ENCODE results near the gene SDCBP2. TPM values are rescaled to one million over a fixed set of nuclear protein-coding genes. Genes with fewer than 3 reads are reported as not detected.

Gene SDCBP2
- total and polyA plus RNA-seq, 2 donors (not counting 1 experiment from before 2014, with no cell fraction given): 1.2 to 1.3 TPM

- peaks cover 0 to 12% (median 5%) of the 10 kb centered on the region in 3 donors for H3K9me3 ChIP-seq (ENCODE audit: control extremely low read depth in 1 of 3, control insufficient read depth in 2 of 3, insufficient read depth in 1 of 3, low read length in 2 of 3)
- peaks cover 47% of the 10 kb centered on the region for H3K79me2 ChIP-seq (ENCODE audit: control insufficient read depth, insufficient read depth, low read length)
- H4K20me1 ChIP-seq (ENCODE audit: control insufficient read depth, insufficient read depth, low read length, poor library complexity, severe bottlenecking): peaks cover 11% of the 10 kb centered on the region
- no peak for TF ChIP-seq EZH2 (IDR thresholded peaks at IDR 0.05; ENCODE audit: borderline replicate concordance, insufficient read depth, low read depth, low read length, poor library complexity, severe bottlenecking)
- TF ChIP-seq CTCF (IDR thresholded peaks at IDR 0.05): no peak
- Mint-ChIP-seq H3K4me3 (no peak overlapping the region), H3K4me1 (peaks cover 5% of the 10 kb centered on the region), H3K27me3 (no peaks in the 10 kb centered on the region), H3K27ac (no peak overlapping the region), H3K9me3 (ENCODE audit: insufficient read depth) (no peaks in the 10 kb centered on the region)
- intact Hi-C loops (cut with micrococcal nuclease): no loop called here
- no peak overlapping the region for H3K9ac ChIP-seq (ENCODE audit: low read length)
- ChIA-PET CTCF (no interaction called here), POLR2A (no interaction called here)
- ATAC-seq (ENCODE audit: low read depth) (no peak), DNase-seq (no peak)
- no peak overlapping the region for H3K27ac ChIP-seq (ENCODE audit: low read length in 2 of 2)
- H3K4me2 ChIP-seq (replicated peaks; ENCODE audit: low read depth, low read length, poor library complexity, severe bottlenecking): no peak overlapping the region
- no peaks in the 10 kb centered on the region for H3K4me1 ChIP-seq (ENCODE audit: control insufficient read depth in 2 of 2, insufficient read depth in 2 of 2, low read length in 2 of 2)
- peaks cover 13 to 32% of the 10 kb centered on the region in 2 experiments for H3K36me3 ChIP-seq (replicated peaks in 1 of 2; ENCODE audit: control extremely low read depth in 1 of 2, control insufficient read depth in 1 of 2, extremely low read depth in 1 of 2, insufficient read depth in 2 of 2, low read length in 1 of 2)
- H2AFZ ChIP-seq (ENCODE audit: insufficient read depth, low read depth, low read length, poor library complexity, severe bottlenecking): no peak overlapping the region
- no peaks in the 10 kb centered on the region for H3K27me3 ChIP-seq (replicated peaks in 1 of 4; ENCODE audit: control extremely low read depth in 1 of 4, control insufficient read depth in 3 of 4, insufficient read depth in 4 of 4, low read length in 3 of 4)
- no peak overlapping the region for H3K4me3 ChIP-seq (ENCODE audit: control extremely low read depth in 1 of 5, extremely low read depth in 1 of 5, insufficient read depth in 1 of 5, low read depth in 2 of 5, low read length in 4 of 5)
Measured at GRCh38 chr20:1353956-1354355, 25.0 kb upstream of the SDCBP2 start.

GRCh38 chr20:1346315-1346969, 17.5 kb upstream of the SDCBP2 start:
- Histone ChIP-seq H4K20me1 (ENCODE audit: control insufficient read depth, insufficient read depth, low read length, poor library complexity, severe bottlenecking) (no peaks in the 10 kb centered on the region), H3K27ac (ENCODE audit: low read length in 2 of 2) (no peak overlapping the region), H3K79me2 (ENCODE audit: control insufficient read depth, insufficient read depth, low read length) (peaks cover 4% of the 10 kb centered on the region), H3K4me2 (replicated peaks; ENCODE audit: low read depth, low read length, poor library complexity, severe bottlenecking) (no peak overlapping the region), H3K27me3 (replicated peaks in 1 of 4; ENCODE audit: control extremely low read depth in 1 of 4, control insufficient read depth in 3 of 4, insufficient read depth in 4 of 4, low read length in 3 of 4) (no peaks in the 10 kb centered on the region), H3K36me3 (replicated peaks in 1 of 2; ENCODE audit: control extremely low read depth in 1 of 2, control insufficient read depth in 1 of 2, extremely low read depth in 1 of 2, insufficient read depth in 2 of 2, low read length in 1 of 2) (peaks cover under 1 to 2% of the 10 kb centered on the region in 2 experiments), H3K9me3 (ENCODE audit: control extremely low read depth in 1 of 3, control insufficient read depth in 2 of 3, insufficient read depth in 1 of 3, low read length in 2 of 3) (peaks cover 0 to 3% (median 3%) of the 10 kb centered on the region in 3 donors), H3K9ac (ENCODE audit: low read length) (no peak overlapping the region), H2AFZ (ENCODE audit: insufficient read depth, low read depth, low read length, poor library complexity, severe bottlenecking) (no peak overlapping the region), H3K4me3 (ENCODE audit: control extremely low read depth in 1 of 5, extremely low read depth in 1 of 5, insufficient read depth in 1 of 5, low read depth in 2 of 5, low read length in 4 of 5) (no peak overlapping the region), H3K4me1 (ENCODE audit: control insufficient read depth in 2 of 2, insufficient read depth in 2 of 2, low read length in 2 of 2) (no peaks in the 10 kb centered on the region)
- ChIA-PET CTCF (interaction anchor here (0.8 kb wide), 1 partner anchor 157 kb away, joined by 3 read pairs; no protein-coding TSS in a partner anchor), POLR2A (no interaction called here)
- no CpG with 5 or more reads among the region's 2 CpGs for WGBS (ENCODE audit: insufficient coverage)
- H3K9me3 Mint-ChIP-seq (ENCODE audit: insufficient read depth): peaks cover 6% of the 10 kb centered on the region
- DNase-seq: no peak
- H3K4me1 Mint-ChIP-seq: peaks cover 3% of the 10 kb centered on the region
- no peak for TF ChIP-seq CTCF (IDR thresholded peaks at IDR 0.05)
- no peak for TF ChIP-seq EZH2 (IDR thresholded peaks at IDR 0.05; ENCODE audit: borderline replicate concordance, insufficient read depth, low read depth, low read length, poor library complexity, severe bottlenecking)
- no peak overlapping the region for H3K27ac Mint-ChIP-seq
- no peaks in the 10 kb centered on the region for H3K27me3 Mint-ChIP-seq
- intact Hi-C loops (cut with micrococcal nuclease): no loop called here
- no peak overlapping the region for H3K4me3 Mint-ChIP-seq
- ATAC-seq (ENCODE audit: low read depth): no peak
